CD4-positive, alpha-beta T cell treated with Interferon gamma for 1 hour (primary cell): ENCODE results near the gene GDPGP1.

Experiments
- DNase-seq: peaks from one replicate; pipeline ENCODE4 v3.0.0-alpha.2; 2020

The GDPGP1 gene

DNA sequence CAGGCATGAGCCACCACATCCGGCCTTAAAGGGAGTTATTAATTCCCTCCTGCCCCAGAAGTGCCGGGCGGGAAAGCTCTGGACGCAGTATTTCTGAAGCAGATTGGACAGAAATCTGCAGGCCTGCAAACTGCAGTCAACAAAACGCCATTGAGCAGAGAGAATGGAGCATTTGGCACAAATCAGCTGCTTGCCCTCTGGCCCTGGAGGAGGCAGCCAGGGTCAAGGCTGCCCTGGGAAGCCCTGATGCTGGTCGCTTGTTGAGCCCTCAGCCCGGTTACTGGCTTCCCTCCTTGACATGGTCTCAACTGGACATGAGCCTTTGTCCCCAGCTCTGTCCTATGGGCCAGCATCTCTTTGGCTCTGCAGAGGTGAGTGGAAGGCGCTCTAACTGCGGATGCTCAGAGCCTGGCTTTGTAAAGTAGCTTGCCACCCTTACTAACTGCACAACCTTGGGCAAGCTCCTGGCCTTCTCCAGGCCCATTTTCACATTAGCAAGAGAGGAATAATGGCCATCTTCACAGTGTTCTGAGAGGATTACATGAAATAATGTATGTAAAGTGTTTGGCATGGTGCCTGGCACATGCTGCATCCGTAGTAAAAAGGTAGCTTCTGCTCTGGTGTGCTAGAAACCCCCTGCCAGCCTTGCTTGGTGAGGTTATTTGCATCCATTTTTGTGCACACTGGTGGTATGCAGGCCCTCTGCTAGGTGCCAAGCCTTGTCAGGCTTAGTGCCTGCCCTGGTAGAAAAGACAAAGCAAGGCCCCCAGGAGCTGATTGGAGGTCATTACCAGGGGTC is 28.8 kb upstream of the GDPGP1 start:
- no peak for DNase-seq

DNA sequence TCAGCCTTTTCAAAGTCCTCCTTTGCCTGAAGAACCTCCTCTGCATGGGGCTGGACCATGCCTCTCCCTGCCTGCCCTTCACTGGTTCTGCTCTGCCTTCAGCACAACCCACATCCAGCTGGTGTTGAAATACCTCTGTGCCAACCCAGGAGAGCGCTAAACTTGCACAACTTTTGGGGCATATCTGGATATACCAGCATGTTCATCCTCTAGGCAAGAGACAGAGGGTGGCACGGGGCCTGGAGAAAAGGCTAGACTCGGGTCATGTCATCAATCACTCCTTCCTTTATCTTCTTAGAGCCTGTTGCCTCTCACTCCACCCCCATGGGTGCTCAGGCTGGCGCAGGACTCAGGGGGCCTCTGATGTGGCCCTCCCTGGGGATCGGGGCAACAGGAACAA is 28.1 kb upstream of the GDPGP1 start:
- peak; percentile 16 for DNase-seq

DNA sequence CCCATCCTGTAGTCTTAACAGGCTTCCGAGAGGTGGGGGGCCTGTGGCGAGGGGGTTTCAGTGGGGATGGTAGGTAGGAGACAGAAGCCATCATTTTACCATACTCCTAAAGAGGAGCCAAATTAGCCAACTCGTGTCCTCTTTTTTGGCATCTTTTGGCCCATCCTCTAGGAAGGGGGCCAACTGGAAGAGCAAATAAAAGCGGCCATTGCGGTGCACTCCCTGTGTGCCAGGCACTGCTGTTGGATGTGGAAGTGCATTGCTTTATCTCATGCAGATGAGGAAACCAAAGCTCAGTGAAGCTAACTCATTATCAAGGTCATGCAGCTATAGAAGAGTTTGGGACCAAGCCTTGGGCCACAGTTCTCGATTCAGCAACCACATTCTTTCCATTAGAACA is 26.8 kb upstream of the GDPGP1 start:
- DNase-seq, result no peak

DNA sequence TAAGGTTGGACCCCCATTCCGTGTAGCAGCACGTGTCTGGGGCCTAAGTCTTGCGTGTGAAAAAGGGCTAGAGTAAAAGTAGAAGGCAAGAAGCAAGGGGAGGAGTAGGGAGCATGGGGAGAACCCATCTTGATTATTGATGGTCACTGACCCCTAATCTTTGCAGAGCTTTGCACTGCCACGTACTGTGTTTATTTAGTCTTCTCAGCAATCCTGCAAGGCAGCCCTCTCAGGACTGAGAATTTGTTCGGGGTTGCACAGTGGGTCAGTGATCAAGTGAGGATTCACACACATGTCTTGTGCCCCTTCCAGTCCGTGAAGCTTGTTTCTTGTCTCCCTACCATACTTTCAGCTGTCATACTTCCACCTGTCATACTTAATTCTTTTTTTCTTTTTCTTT is 25.7 kb upstream of the GDPGP1 start:
- DNase-seq, result no peak

DNA sequence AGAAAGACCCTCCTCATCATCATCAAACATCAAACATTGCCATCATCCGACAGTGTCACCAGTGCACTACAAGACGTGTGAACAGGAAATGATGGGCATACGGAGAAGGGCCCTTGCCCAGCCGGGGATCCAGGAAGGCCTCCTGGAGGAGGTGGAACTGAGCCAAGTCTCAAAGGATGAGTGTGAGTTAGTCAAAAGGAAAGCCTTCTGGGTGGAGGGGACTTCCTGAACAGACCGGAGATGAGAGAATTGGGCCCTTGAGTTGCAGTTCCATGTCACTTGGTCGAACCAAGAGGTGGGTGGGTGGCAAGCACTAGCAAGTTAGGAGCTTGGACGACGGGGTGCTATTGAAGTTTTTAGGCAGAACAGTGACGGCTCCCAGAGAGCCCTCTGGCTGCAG is 24.4 kb upstream of the GDPGP1 start:
- DNase-seq, result no peak

DNA sequence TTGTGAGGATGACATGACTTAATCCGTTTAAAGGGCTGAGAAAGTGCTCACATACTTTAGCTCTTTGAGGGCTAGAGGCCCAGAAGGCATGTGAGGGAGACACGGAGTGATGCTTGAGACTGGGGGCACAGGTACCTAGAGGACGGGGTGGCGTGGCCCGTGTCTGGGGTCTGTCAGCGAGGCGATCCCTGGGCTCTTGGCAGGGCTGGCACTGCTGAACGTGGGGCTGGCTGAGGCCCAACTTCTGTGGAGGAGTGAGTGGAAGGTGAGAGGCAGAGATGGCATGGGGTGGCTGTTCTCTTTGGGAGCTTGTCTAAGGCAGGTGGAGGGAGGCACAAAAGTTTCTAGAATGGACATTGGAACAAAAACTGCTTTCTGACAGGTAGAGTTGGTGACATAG is 23.4 kb upstream of the GDPGP1 start:
- DNase-seq, result no peak

DNA sequence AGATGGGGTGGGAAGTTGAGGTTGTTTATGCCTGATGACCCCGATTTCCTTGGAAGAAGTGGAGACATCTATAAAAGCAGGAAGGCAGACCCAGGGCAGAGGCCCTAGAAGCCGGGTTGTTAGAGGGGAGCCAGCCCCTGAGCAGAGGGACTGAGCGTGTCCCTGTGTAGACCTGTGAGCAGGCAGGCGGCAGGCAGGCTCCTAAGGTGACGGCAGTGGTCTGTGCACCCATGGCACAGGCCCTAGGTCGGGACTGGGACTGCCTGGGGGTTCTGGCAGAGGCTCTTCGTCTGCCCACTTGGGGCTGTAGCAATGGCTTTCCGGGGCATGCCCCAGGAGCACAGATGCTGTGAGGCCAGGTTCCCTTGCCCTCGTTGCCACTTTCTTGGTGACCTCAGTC is 23.0 kb upstream of the GDPGP1 start:
- DNase-seq, result no peak

DNA sequence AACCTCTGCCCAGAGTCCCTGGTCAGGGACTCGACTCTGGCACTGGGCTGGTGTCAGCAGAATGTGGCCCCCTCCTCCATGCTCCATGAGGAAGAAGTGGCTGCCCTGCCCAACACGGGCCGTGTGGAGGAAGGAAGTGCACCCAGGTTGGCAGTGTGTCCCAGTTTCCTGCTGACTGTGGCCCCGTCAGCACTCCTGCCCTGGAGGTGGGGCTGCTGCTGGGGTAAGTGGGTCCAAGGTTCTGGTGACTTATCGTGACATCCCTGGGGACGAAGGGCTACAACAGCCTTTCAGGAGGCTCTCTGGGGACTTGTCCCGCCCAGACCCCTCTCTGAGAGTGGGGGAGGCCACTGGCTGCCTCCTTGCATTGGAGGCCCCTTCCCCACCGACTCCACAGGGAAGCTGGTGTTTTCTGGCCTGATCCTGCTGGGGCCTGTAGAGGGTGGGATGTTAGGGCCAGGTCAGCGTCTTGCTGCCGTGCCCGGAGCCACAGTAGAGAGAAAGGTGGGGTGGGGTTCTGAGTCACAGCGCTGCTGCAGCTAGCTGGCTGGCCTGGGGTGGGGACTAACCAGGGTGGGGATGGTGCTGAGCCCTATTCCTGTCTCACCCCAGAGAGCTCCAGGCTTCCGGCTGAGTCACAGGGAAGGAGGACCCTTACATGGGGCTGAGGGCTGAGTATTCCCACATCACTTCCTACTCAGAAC is 22.4 kb upstream of the GDPGP1 start:
- no peak for DNase-seq

DNA sequence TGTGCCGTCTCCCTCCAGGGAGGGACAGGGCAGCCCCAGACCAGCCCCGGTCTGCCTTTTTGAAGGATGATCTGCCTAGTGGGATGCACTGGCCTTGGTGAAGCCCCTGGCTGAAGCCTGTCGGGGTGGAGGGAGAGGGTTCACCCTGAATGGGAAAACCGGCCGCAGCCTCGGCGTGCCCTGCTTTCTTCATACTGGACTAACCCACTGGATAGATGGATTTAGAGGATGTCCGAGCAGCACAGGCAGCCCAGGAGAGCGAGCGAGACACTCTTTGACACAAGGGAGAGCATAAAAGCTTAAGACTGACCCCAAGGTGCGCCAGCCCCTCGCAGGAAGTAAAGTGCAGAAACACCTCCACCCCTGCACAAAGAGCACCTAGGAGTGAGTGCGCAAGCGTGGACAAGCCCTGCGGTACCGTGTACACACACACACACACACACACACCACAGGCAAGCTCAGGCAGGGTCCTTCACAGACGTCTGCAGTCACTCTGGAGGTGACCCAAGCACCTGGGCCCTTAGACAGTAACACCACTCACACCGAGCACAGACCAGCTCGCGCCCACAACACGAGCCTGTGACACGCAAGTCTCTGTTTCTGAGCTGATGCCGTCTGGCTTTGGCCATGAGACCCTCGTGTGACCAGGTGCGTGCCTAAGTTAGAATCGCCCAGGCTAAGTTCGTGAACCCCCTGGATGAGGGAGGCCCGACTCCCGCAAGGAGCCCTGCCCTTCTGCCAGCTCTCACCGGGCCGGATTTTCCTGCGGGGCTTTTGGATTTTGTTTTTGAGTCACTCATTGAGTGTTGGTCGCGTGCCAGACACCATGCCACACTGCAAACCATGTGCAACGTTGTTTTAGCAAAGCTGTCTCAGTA is 21.5 kb upstream of the GDPGP1 start:
- no peak for DNase-seq

DNA sequence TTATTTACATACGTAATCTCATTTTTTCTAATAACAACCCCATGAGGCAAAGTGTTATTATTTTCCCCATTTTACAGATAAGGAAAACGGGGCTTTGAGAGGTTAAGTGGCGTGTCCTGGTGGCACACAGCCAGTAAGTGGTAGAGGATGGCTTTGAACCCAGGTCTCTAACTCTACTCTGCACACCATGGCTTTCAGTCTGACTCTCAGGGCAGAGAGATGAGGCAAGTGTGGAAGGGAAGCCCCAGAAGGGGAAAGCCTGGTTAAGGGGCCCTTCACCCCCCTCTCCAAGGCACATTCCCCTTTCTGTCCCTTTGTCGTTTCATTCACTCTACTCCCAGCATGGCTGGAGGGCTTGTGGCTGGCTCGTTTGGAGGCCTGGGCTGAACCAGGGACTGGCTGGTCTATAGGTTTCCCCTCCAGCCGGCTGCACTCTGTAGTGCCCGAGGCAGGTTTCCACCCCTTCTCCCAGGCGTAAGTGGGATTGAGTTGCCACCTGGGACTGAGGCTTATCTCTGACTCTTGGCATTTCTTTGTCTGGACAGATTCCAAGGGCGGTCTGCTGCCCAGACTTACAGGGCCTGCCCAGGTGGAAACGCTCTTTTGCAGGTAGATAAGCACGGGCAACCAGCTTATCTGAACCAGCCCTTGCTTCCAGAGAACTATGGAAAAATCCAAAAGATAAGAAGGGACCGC is 20.7 kb upstream of the GDPGP1 start:
- no peak for DNase-seq

DNA sequence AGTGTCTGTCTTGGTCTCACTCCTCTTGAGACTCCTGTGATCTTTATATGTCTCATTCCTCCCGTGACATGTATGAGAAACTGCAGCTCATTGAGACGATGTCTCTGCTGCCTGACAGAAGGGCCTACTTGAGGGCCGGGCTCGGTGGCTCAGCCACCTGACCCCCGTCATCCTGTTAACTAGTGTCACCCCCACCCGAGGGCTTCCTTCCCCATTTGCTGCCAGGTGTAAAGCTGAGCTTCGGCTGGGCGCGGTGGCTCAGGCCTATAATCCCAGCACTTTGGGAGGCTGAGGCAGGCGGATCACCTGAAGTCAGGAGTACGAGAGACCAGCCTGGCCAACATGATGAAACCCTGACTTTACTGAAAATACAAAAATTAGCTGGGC is 20.2 kb upstream of the GDPGP1 start:
- DNase-seq, result peak; percentile 53

DNA sequence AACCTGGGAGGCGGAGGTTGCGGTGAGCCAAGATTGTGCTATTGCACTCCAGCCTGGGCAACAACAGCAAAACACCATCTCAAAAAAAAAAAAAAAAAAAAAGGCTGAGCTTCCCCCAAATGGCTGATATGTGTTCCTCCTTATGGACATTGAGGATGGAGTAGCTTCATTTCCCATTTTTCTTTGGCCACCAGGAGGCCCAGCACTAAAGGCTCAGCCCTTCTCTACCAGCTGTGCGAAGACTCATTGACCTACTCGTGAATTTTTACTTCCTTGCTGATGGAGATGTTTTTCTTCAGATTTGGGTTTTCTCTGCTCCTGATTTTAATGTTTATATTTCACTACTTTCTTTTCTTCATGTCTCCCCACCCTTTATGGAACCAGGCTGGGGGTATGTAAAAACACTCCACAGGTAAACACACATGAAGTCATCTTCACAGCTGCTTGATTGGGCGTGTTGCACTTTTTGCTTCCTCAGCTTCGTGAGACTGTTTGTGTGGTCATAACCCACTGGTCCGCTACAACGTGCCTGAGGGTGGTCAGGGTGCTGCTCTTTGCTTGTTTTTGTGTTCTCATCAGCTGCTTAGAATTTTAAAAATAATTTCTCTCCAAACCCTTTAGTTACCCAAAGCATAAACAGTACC is 19.3 kb upstream of the GDPGP1 start:
- DNase-seq, result peak; percentile 45

DNA sequence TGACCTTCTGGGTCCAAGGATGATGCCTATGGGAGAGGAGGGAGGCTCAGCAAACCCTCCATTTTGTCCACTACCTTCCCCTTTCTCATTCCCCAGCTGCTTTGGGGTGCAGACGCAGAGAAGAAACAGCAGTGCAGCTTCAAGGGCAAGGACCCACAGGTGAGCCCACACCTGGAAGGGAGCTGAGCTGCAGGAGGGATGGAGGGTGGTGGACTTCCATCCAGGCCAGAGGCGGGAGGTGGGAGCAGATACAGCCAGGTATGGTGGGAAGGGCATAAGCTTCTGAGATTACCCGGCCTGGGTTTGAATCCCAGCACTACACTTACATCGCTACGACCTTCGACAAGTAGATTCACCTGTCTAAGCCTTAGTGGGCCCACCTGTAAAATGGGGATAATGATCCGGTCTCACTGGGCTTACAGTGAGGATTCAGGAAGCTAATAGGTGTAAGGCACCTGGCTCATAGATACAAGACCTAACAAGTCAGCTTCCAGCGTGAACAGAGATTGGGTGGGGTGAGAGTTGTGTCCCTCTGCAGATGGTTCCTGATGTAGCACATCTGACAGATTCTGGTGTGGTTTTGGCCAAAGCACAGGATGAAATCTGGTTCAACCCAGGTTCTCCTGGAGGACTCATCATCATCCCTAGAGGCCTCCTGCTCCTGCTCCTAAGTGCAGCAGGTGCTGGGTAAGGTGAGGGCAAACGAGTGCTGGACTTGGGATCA is 16.2 kb upstream of the GDPGP1 start:
- no peak for DNase-seq

DNA sequence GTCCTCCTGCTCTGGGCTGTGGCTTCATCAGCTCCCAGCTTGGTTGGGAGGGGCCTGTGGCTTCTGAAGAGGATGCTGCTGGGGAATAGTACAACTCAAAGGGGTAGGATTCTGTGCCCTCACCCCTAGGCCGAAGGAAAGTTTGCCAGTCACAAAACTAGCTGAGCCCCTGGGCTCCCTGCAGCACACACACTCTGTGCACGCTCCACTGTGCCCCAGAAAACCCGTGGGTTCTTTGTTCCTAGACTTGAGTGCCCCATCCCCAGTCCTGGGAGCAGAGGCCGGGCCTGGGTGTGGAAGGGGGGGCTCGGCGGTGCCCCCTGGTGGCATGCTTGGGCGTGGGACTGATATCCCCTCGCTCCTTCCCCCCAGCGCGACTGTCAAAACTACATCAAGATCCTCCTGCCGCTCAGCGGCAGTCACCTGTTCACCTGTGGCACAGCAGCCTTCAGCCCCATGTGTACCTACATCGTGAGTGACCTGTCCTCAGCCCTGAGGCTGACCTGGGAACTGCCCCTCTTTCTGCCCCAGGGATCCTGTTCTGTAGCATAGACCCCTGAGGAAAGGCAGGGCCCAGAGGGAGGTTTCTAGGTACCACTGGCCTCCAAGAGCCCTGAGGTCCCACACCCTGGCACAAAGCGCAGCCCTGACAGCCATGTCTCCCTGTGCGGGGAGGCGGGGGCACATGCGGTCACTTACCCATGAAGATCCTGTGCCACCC is 14.4 kb upstream of the GDPGP1 start:
- peak; percentile 48 for DNase-seq

DNA sequence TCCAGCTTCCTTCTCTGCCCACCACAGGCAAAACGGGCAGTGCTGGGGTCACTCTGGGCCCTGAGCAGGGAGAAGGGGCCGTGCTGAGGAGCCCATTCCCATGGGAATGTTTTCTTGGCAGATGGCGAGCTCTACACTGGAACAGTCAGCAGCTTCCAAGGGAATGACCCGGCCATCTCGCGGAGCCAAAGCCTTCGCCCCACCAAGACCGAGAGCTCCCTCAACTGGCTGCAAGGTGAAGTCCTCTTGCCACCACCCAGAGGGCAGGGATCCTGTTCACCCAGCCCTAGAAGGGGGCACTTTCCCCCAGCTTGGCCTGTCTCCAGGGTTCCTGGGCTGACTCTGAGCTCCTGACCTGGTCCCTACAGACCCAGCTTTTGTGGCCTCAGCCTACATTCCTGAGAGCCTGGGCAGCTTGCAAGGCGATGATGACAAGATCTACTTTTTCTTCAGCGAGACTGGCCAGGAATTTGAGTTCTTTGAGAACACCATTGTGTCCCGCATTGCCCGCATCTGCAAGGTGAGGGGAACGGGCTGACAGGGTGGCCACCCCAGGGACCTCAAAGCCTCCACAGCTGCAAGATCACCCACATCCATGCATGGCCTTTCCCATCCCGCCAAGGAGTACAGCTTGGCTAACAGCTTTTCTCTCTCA is 12.6 kb upstream of the GDPGP1 start:
- peak; percentile 37 for DNase-seq

DNA sequence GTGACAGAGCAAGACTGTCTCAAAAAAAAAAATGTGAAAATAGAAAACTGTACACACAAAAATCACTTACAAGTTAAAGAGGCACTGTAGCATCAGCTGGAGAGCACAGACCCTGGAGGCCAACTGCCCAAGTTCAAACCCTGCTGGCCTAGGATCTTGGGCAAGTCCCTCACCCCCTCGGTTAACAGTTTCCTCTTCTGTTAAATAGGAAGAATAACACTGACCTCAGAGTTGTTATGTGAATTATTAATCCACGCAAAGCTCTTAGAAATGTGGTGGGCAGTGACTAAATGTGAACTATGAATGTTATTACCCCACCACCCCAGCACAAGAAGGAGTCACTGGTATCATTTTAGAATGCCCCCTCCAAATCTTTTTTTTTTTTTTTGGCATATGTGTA is 11.5 kb upstream of the GDPGP1 start:
- DNase-seq, result no peak

DNA sequence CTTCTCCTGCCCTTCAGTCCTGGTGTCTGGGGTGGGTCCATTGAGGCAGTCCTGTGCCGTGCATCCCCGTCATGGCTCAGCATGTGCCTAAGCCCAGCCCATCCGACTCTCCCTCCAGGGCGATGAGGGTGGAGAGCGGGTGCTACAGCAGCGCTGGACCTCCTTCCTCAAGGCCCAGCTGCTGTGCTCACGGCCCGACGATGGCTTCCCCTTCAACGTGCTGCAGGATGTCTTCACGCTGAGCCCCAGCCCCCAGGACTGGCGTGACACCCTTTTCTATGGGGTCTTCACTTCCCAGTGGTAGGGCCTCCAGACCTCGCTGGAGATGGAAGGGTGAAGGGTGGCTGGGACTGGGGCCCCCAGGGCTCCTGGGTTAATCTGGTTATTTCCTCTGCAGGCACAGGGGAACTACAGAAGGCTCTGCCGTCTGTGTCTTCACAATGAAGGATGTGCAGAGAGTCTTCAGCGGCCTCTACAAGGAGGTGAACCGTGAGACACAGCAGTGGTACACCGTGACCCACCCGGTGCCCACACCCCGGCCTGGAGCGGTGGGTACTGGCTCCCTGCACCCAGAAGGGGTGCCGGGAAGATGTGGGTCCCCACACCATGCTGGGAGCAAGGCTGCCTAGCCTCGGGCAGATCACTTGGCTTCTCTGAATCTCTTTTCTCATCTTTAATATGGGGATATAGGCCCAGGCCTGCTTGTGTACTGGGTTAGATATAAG is 10.4 kb upstream of the GDPGP1 start:
- no peak for DNase-seq

DNA sequence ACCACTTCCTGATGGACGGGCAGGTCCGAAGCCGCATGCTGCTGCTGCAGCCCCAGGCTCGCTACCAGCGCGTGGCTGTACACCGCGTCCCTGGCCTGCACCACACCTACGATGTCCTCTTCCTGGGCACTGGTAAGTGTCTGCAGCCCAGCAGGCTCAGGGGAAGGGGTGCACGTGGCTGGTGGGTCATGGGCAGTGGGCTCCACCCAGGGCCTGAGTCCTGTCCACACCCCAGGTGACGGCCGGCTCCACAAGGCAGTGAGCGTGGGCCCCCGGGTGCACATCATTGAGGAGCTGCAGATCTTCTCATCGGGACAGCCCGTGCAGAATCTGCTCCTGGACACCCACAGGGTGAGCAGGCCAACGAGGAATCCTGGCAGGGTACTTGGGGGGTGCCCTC is 9.0 kb upstream of the GDPGP1 start:
- DNase-seq, result no peak

DNA sequence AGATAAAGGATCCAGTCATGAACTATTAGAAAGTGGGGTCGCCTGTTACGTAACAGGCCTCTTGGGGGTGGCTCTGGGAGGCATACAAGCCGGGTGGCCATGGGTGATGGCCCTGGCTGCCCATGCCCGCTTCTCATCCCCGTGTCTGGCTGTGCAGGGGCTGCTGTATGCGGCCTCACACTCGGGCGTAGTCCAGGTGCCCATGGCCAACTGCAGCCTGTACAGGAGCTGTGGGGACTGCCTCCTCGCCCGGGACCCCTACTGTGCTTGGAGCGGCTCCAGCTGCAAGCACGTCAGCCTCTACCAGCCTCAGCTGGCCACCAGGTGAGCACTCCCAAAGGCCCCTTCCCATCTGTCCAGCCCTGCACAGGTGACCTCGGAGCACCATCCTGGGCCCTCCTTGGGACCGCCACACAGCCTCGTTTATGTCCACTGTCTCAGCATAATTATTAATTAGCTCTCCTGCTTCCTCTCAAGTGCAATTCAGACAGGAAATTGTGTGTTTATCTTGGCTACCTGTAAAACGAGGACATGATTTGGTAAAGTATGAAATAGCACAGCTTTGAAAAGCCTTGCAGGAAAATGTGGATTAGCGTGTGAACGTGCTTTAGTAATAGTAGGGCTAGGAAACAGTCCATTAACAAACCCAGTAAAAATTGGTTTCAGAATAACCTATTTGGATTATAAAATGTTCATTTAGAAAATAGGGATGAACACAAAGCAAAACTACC is 8.3 kb upstream of the GDPGP1 start:
- no peak for DNase-seq
